ENCODE measurements around the gene DERA.
"Not testable (repeated sequence)": the region's sequence is repeated elsewhere in the genome, so short reads cannot be mapped to it uniquely, and the experiment has no call there.

Gene DERA

GRCh38 chr12:15971211-15971610 lies 60.1 kb downstream of the DERA start:
- DNase-seq: no peak

GRCh38 chr12:15972894-15973293 lies 61.8 kb downstream of the DERA start:
- no peak for DNase-seq

GRCh38 chr12:15977999-15978951 lies 67.1 kb downstream of the DERA start:
- DNase-seq: no peak

- no peak for DNase-seq
These were observed 68.3 kb downstream of the DERA start for GRCh38 chr12:15979096-15980092.

GRCh38 chr12:15982071-15982470 lies 70.9 kb downstream of the DERA start:
- DNase-seq: no peak

GRCh38 chr12:15982471-15982870 lies 71.3 kb downstream of the DERA start:
- DNase-seq: peak; percentile 44

- no peak for DNase-seq
These were observed 71.8 kb downstream of the DERA start for GRCh38 chr12:15982921-15983320.

GRCh38 chr12:15984097-15984800 lies 73.1 kb downstream of the DERA start:
- no peak for DNase-seq

GRCh38 chr12:15984963-15985362 lies 73.8 kb downstream of the DERA start:
- DNase-seq: no peak

GRCh38 chr12:15987696-15988095 lies 76.6 kb downstream of the DERA start:
- DNase-seq: no peak

- DNase-seq: no peak
These were observed 78.0 kb downstream of the DERA start for GRCh38 chr12:15988983-15989755.

- no peak for DNase-seq
These were observed 84.7 kb downstream of the DERA start for GRCh38 chr12:15995801-15996200.

- DNase-seq: peak; percentile 66
These were observed 85.1 kb downstream of the DERA start for GRCh38 chr12:15996254-15996653.

- DNase-seq: no peak
These were observed 85.8 kb downstream of the DERA start for GRCh38 chr12:15996948-15997347.

GRCh38 chr12:15997910-15998309 lies 86.8 kb downstream of the DERA start:
- DNase-seq: no peak

GRCh38 chr12:16002880-16003279 lies 91.7 kb downstream of the DERA start:
- DNase-seq: no peak

GRCh38 chr12:16003460-16003859 lies 92.3 kb downstream of the DERA start:
- DNase-seq: no peak

GRCh38 chr12:16006752-16007151 lies 95.6 kb downstream of the DERA start:
- no peak for DNase-seq

- DNase-seq: no peak
These were observed 97.3 kb downstream of the DERA start for GRCh38 chr12:16008421-16008824.

GRCh38 chr12:16012117-16012516 lies 101.0 kb downstream of the DERA start:
- DNase-seq: no peak

GRCh38 chr12:16013722-16014121 lies 102.6 kb downstream of the DERA start:
- DNase-seq: not testable (repeated sequence)

GRCh38 chr12:16014394-16014793 lies 103.3 kb downstream of the DERA start:
- DNase-seq: not testable (repeated sequence)
